SK-N-SH (cell line): ENCODE results near the gene VPS26B.

Experiments used
- RAD21 ChIP-seq: IDR thresholded peaks from 2 replicates; pipeline ENCODE4 v1.6.1; 2012; ENCODE audit warnings: mild to moderate bottlenecking, low read length
- TAF1 ChIP-seq: IDR thresholded peaks from 2 replicates; pipeline ENCODE4 v1.6.1; 2012; ENCODE audit warnings: low read depth, mild to moderate bottlenecking, low read length, moderate library complexity, borderline replicate concordance
- TF ChIP-seq, protein P1 (sequence below): fragments of 200-600 bp; sonication (generic); IDR thresholded peaks from 2 replicates; pipeline ENCODE4 v1.6.1; 2017; ENCODE audit warnings: antibody characterized with exemption, mild to moderate bottlenecking, moderate library complexity

DNA sequence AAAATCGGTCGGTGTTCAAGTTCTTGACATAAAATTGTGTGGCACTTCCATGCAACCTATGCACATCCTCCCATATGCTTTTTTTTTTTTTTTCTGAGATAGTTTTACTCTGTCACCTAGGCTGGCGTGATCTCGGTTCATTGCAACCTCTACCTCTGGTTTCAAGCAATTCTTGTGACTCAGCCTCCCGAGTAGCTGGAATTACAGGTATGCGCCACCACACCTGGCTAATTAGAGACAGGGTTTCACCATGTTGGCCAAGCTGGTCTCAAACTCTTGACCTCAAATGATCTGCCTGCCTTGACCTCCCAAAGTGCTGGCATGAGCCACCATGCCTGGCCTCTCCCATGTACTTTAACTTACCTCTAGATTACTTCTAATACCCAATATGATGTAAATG is 66.7 kb downstream of the VPS26B start:
- TF ChIP-seq, protein P1, sequence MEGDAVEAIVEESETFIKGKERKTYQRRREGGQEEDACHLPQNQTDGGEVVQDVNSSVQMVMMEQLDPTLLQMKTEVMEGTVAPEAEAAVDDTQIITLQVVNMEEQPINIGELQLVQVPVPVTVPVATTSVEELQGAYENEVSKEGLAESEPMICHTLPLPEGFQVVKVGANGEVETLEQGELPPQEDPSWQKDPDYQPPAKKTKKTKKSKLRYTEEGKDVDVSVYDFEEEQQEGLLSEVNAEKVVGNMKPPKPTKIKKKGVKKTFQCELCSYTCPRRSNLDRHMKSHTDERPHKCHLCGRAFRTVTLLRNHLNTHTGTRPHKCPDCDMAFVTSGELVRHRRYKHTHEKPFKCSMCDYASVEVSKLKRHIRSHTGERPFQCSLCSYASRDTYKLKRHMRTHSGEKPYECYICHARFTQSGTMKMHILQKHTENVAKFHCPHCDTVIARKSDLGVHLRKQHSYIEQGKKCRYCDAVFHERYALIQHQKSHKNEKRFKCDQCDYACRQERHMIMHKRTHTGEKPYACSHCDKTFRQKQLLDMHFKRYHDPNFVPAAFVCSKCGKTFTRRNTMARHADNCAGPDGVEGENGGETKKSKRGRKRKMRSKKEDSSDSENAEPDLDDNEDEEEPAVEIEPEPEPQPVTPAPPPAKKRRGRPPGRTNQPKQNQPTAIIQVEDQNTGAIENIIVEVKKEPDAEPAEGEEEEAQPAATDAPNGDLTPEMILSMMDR = no peak
- TF ChIP-seq TAF1 = no peak
- no peak for TF ChIP-seq RAD21
